ENCODE measurements around the gene CTBP1.

Gene CTBP1

DNA sequence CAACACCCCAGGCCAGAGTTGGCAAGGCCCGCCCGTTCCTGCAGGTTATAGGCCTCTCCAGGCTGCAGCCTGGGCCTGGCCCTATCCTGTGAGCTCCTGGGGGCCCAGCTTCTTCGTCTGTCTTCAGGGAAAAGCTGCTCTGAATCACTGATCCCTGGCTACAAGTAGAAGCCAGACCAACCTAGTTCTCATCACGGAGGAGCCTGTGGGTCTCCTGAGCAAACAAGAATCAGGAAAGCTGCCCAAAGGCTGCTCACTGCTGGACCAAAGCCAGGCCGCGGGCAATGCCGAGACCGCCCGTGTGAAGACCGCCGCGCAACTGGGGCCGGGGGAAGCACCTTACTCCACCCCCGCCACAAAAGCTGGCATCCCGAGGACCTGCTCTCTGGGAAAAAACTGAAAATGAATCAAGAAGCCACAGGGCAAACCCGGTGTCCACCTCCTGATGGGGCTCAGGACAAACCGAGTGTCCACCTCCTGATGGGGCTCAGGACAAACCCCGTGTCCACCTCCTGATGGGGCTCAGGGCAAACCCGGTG is 12.8 kb downstream of the CTBP1 start:
- DNase-seq = no peak

DNA sequence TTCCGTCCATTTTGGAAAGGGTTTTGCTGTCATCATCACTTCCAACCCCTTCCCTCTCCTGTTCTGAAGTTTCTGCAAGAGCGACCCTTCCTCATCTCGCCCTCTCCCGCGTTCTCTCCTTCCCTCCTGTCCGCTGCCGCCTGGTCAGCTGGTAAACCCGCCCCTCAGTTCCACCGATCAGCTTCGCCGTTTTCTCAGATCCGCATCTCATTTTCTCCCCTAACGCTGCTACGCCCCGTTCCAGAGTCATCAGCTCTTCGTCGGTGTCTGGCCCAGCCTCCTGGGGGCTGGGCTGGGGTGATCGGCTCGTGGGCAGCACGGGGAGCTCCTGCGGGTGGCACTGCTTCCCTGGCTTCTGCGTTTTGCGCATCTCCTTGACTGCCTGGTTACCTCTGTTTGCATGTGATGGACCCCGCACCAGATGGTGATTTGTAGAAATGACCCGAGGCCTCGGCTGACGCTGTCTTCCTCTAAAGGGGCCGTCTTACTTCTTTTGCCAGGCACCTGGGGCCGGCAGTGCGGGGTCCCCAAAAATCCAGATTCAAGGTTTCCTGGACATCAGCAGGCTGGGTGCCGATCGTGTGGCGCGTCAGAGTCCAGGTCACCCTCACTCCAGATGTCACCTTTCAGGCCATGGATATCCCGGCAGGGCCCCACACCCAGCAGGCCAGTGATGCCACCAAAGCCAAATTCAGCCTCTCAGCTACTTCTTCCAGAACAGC is 13.4 kb downstream of the CTBP1 start:
- DNase-seq = no peak

DNA sequence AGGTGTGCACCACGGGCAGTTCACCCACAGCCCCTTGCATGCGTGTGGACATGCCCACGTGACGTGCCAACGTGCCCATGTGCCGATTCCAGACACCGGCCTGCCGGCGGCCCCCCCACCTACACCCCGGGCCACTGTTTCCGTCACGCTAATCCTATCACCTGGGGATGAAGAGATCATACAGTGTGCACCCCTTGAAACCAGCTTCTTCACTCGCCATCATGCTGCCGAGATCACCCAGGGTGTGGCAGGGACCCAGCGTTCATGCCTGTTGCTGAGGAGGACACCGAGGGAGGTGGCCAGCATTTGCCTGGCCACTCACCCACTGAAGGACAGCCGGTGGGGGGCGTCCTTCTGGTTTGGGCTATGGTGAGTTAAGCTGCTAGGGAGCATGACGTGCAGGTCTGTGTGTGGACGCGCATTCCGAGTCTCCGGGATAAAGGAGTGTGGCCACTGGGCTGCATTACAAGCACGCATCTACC is 14.1 kb downstream of the CTBP1 start:
- DNase-seq = no peak

DNA sequence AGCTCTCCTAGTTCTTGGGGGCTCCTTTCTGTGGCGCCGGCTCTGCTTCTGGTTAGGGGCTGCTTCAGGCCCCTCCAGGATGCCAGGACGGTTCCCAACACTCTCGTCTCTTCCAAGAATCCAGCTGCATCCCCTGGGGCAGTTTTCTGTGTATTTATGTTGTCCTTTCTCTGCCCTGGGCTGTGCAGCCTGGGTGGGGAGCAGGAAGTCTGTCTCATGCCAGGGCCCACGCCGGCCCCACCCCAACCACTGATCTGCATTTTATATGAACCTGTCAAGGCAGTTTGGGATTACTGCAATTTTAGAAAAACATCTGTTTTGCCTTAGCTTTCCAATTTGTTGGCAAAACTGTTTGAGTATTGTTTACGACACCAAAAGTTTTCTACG is 14.6 kb downstream of the CTBP1 start:
- DNase-seq = no peak

DNA sequence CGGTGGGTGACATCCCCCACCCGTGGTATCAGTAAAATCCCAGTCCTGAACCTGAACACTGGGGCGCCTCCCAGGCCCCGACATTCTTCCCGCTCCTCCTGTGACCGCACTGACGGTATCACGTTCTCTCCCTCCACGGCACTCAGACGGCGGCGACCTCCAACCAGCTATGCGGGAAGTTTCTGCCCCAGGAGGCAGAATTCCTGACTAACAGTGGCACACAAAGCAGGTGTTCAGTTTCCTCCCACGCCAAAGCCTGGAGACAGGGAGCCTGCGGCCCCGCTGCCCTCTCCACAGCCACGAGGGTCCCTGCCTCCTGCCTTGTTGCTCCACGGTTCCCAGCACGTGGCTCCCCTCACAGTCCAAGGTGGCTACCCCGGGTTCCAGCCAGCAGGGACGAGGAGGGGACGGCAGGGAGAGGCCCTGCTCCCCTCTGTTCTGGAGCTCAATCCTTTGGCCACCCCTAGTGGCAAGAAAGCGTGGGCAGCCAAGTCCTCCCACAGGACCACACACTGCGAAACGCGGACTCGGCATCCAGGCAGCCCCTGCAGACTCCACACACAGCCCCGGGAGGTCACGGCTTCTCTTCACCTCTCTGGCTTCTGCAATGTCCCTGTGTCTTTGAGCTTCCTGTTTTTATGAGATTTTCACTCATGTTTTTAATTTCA is 15.2 kb downstream of the CTBP1 start:
- DNase-seq = no peak

DNA sequence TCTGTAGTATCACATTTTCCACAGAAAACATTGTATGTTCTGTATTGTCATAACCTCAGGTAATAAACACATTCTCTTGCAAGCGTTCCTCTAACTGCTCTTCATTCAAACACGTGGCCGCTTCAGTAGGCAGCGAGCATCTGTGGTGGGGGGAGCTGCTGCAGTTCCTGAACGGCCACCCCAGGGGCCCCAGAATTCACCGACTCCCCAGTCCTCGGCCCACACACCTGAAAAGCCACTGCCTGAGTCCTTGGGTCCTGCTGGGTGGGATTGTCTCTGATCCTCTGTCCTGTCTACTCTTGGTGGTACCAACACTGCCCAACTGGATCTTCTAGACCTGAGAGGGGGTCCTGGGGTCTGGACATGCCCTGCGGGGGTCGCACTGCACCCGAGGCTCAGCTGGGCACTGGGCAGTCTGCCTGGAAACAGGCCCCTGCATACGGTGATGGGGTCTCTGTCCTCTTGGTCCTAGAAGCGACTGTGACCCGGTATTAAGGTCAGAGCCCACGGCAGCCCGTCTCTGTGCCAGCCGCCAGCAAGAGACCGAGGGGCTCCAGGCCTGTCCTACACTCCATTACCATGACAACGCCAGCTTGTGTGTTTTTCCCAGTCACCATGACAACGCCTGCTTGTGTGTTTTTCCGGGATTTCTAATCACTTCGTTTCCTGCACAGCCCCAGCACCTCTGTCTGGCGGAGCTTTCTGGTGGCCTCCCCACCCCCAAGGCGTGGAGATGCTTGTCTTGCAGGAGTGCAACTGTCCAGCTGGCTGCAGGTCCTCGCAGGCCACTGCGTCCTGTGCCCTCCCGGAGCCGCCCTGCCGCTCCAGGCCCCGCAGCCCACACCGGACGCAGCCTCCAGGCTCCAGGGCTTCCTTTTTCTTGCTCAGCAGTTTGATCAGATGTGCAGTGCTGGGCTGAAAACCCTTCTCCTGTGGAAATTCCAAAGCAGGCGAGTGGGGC is 16.0 kb downstream of the CTBP1 start:
- DNase-seq = no peak

DNA sequence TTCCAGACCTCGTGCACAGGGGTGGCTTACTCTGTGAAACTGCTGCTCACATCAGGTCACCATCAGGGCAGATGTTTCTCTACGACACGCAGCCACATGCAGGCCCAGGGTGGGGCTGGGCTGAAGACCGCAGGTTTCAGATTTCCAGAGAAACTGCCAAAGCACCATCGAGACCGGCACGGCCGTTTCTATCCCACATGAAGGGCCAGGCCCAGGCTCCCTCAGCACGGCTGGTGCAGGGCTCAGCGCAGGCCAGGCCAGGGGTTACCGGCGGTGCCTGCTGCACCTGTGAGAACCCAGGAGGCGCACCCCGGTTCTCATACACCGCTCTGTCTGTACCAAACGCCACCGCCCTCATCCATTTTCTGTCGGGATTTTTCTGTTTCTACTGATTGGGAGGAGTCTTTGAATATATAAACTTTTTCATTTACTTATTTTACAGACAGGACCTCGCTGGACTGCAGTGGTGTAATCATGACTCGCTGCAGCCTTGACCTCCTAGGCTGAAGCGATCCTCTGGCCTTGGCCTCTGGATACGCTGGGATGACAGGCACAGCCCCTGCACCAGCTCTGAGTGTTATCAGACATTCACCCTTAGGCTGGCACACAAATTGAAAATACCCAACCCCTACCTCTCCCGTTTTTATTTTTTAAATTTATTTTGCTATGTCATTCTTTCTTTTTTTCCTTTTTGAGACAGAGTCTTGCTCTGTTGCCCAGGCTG is 17.1 kb downstream of the CTBP1 start:
- no peak for DNase-seq

DNA sequence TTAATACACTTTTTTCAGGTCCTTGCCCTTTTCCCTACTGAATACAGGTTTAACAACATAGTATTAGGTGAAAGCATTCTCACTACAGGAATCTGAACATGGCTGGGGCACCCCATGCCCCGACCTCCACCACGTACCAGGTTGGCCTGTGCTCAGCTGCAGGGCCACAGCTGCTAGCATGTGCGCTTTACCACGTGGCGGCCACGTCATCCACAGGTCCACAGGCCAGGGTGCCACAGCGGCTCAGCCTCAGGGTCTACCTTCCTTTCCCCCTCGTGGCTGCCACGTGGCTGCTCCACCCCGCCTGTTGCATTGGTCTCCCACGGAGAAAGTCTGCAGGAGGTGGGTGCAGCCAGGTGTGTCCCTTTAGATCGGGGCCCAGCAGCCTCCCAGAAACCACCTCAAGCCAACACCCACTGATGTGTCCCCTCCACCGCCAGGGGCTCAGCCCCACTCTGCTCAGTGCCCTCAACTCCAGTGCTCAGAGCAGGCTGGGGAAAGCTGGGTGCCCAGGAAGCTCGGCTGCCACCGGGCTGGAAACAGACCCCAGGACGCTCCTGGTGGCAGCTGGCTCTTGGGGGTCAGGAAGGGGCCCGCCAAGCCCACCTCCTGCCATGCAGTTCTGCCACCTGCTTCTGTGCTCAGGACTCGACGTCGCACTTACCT is 17.8 kb downstream of the CTBP1 start:
- no peak for DNase-seq

DNA sequence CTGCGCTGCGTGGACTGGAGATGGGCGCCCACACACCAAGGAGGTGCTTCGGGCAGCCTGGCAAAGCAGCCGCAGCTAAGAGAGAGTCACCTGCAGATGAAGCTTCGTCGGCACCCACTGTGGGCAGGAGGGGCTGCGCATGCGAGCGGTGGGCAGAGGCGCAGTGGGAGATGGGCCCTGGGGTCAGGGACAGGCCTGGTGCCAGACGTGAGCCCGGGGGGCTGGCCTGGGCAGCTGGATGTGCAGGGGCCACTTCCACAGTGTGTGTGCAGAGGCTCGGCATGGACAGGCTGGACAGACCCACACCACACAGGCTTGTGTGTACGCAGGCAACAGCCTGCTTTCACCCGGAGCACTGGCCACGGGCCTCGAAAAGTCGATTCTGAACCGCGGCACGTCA is 18.6 kb downstream of the CTBP1 start:
- no peak for DNase-seq

DNA sequence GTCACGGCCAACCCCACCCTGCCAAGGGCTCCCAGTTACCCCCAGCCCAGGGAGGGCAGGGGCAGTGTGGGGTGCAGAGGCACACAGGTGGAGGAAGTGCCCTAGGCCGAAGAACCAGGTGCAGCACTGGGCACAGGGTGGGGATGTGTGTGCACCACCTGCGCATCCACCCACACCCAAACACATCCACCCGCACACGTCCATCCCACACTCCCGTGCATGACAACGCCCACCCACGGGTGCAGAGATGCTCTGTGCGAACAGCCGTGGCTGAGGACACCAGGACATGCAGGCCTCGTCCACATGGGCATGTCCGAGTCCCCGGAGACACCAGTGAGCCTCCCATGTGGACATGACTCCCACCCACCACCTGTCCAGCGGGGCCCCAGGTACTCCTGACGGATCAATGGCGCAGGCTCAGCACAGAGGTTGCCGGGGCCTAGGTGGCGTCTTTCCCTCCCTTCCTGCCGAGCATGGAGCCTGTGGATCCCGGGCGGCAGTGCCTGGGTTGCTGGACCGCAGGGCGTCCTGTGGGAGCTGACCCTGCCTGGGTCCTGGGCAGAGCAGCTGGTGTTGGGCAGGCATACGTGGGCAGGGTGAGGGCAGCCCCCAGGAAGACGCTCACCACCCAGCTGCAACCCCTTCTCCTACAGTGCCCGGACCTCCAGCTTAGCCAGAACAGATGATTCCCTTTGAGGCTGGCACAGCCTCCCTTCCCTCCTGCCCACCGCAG is 19.6 kb downstream of the CTBP1 start:
- DNase-seq = no peak

DNA sequence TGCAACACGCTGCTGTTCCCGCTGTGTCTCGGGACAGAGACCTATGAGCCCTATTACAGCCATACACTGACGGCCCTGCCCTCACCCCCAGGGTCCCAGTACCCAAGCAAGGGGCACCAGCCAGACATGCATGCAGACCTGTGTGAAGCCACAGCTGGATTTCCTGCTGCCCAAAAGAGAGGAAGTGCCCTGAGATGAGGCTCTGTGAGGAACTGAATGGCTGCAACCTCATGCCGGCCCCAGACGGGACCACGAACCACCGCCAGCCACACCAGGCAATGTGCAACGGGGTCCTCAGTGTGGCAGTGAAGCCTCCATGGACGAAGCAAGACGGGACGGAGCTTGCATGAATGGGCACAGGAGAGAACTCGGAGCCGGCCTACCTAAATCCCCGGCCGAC is 21.1 kb downstream of the CTBP1 start:
- no peak for DNase-seq

DNA sequence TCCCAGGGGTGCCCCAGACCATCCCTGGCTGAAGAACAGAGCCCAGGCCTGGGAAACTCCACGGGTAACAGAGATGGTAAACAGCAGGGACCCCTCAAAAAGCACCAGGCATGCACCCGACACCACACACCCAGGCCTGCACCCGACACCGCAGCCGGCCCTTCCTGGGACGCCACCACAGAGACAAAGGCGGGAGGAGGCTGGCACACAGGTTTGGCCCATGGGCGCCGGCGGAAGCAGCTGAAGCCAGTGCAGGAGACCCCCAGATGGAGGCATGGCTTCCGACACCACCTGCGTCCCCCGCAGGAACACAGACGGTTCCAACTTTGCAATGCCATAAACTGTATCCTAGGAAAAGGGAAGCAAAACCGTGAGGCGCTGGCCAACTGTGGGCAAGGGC is 22.3 kb downstream of the CTBP1 start:
- no peak for DNase-seq

DNA sequence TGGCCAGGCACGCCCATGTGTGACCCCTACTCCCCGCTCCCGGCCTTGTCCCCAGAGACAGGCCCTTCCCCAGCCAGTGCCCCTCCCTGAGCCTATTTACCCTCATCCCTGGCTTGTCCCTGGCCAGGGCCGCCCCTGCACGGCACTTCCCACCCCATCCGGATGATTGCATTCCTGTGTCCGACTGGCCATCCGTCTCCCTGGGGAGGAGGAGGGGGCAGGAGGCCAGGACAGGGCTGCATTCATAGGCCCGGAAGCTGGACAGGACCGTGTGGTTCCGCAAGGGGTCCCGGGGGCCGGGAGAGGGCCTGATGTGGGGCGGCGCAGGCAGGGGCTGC is 22.8 kb downstream of the CTBP1 start:
- no peak for DNase-seq

DNA sequence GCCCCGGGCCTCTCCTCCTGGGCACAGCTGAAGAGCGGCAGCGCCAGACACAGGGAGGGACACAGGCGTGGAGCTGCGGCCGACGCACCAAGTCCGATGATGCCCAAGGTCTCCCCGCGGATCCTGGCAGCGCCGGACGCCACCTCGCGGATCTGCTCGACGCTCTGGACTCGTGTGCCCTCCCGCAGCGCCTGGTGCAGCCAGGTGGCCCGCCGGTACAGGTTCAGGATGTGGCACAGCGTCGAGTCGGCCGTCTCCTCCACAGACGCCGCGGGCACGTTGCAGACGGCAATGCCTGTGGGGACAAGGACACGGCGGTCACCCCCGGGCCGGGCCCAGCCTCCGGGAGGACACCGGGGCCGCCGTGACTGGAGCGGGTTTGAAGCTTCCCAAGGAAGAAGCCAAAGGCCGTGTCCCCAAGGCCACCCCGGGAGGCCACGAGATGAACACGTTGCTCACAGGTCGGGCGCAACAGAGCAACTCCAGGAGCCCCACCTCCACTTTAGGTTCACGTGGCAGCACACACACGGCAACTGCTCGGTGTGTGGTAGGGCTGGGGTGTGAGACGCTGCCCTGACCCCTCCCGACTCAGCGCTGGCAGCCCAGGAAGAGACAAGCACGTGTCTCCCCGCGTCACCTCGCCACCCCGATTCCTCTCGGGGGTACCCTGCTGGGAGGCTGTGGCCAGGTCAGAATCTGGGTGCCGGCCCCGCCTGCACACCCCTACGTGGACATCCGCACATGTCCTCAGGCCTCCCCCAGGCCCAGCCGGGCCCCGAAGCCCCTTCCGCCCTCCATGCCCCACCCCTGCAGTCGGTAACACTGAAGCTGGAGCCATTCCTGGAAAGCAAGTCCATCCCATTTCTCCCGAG is 23.4 kb downstream of the CTBP1 start:
- no peak for DNase-seq

DNA sequence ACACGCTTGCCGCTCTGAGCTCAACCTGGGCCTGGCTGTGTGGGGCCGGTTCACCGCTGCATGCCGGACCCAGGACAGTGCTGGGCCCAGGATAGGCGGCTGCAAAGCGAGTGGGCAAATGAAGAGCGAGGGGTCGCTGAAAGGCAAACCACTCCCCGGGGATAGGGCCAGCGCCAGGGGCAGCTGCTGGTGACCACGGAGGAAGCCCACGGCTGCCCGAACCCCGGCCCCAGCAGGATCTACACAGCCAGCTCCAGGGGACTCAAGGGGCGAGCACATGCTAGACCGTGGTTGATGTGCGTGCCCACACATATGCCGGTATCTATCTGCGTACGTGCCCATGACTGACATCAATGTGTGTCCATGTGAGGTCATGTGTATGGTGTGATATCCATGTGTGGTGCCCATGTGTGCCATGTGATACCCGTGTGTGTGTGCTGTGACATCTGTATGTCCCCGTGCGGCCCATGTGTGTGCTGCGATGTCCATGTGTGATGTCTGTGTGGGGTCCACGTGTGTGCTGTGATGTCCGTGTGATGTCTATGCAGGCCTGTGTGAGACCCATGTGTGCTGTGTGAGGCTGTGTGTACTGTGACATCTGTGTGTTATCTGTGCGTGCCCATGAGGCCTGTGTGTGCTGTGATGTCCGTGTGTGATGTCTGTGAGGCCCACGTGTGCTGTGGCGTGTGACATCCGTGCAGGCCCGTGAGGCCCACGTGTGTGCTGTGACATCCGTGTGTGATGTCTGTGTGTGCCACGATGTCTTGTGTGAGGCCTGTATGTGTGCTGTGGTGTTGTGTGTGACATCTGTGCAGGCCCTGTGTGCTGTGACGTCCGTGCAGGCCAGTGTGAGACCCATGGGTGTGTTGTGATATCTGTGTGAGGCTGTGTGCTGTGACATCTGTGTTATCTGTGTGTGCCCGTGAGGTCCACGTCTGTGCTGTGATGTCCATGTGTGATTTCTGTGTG is 24.8 kb downstream of the CTBP1 start:
- DNase-seq = no peak

DNA sequence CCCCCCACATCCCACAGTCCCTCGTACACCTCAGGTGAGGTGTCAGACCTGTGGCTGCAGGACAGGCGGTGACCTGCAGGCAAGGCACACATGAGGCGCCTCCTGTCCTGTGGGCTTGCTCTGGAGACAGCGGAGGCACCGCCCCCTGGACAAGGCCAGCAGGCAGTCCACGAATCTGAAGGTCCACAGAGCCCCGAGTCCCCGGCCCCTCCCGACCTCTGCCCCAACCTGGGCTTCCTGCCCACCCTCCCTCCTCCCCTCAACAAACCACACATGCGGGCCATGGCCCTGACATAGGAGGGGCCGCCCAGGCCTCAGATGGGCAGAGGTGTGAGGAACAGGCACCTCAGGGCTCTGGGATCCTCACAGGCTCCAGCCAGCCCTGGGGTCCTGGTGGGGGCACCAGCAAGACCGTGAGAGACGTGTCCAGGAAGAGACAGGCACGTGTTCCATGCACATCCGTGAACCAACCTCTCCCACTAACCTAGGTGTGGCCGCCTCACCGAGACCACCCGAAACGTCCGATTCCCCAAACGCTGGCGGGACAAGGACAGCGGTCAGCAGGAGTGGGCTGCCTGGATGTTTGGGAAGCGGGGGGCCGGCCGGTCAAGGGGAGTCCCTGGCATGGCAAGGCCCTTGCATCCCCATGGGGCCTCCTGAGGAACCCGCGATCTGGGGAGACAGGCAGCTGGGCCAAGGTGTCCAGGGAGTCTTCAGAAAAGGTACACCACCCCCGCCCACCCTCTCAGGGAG is 25.8 kb downstream of the CTBP1 start:
- no peak for DNase-seq

DNA sequence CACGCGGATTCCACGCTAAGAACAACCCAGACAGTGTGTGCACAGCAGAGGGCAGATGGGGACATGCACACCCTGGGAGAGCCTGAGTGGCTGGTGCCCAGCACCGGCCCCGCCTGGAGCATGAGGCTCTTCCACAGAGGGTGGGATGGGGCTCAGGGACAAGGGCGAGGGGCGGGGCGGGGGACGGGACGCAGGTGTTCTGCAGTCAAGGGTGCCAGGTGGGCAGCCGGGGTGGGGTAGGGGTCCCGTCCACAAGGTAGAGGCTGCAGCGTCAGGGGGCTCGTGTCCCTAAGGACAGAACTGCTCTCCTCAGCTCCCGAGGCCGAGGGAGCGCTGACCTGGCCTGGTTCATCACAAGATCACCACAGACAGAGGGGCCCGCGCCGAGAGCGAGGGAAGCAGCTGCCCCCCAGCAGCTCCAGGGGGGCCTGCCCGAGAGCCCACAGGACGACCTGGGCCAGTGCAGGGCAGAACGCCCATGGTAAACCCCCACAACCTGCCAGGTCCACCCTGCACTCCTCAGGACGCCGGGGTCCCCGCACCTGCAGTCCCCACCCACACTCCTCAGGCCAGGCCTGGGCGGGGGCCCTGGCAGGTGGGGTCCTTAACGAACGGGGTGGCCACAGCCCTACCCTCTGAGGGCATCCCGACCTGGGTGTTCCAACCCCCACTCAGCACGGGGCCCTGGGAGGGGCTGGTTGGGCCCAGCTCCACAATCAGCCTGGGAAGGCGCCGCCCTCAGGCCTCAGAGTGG is 26.7 kb downstream of the CTBP1 start:
- no peak for DNase-seq

All from NCI-H2107 (cell line).